ENCODE measurements around the gene GRIK4.

Gene GRIK4

DNA sequence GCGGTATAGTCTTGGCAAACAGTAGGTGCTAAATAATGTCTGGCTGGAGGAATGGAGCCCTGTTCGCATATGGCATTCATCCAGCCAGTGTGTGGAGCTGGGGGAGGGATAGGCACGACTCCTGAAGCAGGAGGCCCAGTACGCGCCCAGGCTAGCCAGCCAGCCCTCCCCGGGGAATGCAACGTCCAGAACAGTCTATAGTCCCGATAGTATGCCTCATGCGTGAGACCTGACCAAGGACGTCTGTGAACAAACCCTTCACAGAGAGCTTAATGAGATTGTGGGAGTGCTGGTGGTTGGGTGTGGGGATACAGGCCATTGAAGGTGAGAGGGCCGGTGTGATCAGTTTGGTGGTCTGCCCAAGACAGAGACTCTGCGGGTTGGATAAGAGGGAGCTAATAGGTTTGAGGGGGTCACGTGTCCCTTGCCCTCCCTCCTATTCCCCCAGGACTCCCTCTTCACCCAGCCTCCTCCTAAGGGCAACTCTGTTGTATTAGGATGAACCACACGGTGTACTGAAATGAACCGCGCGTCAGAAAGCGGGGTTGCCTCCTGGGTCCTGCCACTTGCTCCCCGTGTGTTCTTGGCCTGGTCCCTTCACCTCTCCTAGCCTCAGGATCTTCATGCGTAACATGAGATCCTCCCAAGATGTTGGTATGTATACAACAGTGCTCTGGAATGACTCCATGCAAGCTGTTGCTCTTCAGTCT is 987 bp upstream of the GRIK4 start:
- DNase-seq (ENCODE audit: low read depth) = no peak

DNA sequence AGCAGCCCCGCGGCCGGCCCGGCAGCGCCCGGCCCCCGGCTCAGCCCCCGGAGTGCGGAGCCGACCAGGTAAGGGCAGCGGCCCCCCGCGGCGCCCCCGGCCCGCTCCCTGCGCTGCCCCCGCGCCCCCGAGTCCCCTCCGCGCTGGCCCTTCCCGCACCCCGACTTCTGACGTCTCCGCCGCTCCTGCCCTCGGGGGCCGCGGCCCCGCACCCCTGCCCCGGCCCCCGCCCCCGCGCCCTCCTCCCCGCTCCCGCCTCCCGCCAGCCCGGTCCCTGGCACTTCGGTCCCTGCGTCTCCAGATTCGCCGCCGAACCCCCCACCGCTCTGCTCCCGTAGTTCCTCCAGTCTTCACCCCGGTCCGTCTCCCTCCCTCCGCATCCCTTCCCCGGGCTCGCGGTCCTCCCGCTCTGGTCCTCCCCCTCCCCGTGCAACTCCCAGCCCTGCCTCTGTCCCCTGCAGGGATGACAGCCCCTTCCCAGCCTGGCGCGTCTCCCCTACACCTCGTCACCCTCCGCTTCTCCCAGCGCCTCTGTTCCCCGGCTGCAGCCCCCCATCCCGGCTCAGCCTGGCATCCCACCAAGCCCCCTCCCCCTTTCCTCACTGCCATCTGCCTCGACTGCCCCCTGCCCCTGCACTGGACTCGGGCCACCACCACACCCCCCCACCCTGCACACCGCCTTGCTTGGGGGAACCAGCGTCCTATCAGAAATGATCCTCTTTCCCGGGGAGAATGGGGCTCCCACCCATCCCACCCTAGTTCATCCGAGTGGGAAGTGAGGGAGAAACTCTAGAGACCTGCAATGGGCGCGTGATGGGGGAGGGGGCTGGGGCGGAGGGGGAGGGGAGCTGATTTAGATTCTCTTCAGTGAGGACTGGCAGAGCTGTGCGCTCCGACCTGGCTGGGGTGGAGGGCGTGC is 531 bp downstream of the GRIK4 start:
- DNase-seq (ENCODE audit: low read depth) = no peak

DNA sequence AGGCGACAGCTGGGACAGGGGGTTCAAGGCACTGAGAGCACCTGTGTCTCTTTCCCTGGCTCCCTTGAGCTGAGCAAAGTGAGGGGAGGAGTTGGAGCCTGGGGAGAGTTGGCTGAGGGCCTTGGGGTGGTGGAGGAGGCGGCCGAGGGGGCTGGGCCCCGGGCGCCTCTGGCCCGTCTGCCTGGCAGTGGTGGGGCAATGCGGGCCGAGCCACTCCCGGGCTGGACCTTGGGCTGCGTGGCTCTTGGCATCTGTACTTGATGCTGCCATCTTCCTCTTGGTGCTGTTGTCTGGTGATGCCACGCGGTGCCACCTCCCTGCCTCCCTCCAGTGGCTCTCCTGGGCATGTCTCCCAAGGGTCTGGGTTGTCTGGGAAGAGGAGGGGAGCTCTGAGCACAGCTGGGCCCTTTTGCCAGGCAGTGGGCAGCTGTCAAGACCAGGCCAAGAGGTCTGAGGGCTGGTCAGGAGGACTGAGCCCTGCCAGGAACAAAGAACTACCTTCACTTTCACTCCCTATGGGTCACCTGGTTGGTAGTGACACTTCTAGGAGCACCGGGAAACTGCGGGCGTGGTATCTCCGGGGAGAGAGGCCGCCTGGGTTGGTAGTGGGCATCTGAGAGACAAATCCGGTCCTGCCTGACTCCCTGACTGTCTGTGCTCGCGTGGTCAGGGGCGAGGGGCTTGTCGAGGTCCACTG is 1.3 kb downstream of the GRIK4 start:
- DNase-seq (ENCODE audit: low read depth) = no peak

DNA sequence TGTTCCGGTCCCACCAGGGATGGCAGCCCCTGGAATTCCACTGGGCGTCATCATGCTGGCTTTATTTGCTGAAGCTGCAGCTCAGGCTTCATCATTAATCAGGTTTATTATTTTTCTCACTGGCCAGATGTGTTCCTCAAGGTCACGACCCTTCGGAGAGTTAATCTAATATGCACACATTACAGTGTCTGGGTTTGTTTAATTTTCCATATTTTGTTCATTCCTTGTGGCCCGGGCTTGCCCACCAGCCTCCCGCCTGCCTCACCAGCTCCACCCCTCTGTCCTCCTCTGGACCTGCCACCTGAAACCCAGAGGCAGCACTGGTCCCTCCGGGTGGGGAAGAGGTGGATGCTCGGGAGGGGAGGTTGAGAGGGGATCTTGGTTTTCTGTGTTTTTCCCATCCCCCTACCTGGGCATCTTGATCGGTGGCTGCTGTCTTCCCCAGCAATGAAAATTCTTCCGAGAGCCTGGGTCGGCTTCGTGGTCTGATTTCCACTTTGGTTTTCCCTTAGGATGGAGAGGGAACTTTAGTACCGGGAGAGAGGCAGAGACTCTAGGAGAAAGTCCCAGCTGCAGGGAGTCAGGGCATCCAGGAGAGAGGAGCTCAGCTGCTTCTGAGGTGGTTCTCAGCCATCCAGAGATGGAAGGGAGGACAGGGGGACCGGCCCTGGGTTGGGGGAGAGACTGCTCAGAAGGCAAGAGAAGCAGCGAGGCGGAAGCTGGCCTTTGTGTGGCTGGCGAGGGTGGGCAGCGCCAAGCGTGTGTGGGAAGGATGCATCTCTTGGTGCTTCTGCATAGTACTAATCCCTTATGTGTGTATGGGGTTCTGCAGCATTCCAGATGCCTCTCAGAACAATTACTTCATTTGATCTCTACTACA is 2.1 kb downstream of the GRIK4 start:
- DNase-seq (ENCODE audit: low read depth) = no peak

DNA sequence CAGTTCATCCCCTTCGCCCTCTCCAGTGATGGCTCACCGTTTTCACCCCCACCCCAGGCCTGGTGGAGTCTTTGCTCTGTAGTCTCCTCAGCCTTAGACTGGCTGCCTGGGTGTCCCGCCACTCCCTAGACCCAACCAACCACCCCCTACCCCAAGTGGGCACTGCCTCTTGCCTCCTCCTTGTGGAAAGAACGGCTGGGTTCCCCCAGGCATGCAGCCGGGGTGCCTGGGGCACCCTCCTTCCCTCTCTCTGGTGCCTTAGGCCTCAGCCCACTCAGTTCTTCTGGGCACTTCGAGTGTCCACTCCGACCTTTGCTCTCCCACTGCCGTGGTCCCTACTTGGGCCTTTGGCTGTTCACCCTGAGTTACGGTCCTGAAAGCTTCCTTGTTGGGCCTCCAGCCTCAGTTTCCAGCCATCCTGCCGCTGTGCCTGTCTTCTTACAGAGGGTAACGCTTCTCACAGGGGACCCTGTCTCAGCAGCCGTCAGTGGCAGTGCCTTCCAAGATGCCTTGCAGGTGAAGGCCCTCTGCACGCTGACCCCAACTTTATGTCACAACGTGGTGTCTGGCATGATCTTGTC is 3.1 kb downstream of the GRIK4 start:
- DNase-seq (ENCODE audit: low read depth) = no peak

DNA sequence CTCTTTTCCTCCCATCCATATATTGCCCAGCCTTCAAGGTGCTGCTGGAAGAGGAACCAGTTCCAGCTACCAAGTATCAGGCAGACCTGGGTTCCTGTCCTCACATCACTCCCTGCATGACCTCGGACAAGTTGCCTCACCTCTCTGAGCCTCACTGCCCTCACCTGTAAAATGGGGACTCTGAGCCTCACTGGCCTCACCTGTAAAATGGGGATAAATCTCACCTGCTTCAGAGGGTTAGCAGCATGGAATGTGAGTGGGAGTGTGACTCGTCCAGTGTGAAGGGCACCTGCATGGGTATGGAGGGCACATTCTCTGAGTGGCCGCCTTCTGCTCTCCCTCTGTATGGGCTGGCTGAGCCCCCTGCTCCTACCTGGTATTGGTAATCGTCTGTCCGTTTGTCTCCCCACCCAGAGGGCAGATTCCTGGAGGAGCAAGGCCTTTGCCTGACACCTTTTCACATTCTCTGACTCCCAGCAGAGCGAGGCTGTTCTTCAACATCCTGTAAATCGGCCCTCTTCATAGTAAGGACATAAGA is 3.7 kb downstream of the GRIK4 start:
- no peak for DNase-seq (ENCODE audit: low read depth)

DNA sequence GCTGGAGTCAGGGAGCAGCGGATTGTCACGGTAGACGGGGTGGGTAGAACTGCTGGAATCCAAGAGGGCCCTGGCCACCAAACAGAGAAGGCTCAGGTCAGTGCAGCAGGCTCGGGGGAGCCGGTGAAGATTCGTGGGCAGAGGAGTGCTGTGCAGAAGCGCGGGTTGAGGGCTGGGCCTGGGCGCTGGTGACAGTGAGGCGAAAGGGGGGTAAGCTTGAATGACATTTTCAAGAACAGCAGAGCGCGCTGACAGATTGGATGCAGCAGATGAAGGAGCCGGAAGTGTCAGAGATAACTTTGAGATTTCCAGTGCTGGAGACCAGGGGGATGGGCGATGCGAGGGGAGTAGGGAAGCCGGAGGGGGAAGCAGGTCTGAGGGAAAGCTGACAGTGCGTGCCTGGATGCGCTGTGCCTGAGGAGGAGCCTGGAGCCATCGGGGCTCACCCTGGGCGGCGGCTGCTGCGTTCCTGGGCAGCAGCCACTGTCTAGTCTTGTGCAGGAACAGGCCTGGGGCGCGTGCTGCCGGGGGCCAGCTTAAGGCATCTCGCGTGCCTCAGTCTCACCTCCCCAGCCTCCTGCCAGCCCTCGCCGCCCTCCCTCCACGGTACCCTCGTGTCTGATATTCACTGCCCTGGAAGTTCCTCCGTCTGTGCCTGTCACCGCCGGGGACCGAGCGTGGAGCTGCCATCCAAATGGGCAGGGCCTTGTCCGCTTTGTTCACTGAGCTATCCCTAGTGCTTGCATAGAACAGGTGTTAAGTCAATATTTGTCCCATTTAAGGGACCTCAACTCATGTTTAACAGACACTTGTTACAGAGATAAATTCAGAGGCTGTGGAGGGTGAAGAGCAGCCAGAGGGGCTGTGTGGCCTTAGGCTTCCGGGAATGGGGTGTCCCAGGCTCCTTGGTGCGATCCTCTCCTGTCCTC is 5.2 kb downstream of the GRIK4 start:
- DNase-seq (ENCODE audit: low read depth) = no peak

DNA sequence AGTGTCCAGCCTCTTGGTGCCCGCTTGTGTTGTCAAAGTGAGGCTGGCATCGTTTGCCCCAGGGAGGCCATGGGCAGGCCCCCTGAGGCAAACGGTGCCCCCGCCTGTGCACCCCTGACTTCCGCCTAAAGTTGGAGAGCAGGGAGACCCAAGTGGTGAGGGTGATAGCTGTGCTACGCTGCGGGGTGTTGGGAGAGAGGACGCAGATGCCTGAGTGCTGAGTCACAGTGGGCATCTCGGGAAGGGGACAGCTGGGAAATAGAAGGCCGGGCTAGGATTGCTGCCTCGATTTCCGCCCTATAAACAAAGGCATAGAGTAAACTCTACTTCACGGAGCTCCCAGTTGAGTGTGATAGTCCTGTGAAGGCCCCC is 5.8 kb downstream of the GRIK4 start:
- DNase-seq (ENCODE audit: low read depth) = no peak

DNA sequence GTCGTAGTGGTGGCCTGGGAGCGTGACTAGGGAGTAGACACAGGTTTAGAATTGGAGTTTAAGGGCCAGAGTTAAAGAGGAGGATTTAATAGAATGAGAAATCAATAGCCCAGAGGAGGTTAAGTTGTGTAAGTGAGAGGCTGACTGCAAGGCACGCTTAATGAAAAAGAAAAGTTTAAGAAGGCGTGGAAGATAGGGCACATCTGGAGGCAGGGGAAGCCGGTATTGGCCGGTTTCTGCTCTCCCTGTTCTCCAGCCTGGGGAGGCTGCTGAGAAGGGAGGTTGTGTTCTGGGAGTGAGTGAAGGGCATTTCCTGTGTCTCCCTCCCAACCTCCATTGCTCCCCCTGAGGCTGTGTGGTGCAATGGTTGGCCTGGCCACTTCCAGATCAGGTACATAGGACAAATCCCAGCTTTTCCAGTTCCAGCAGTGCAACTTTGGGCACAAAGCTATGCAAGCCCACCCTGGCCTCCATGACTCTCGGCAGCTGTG is 6.3 kb downstream of the GRIK4 start:
- no peak for DNase-seq (ENCODE audit: low read depth)

DNA sequence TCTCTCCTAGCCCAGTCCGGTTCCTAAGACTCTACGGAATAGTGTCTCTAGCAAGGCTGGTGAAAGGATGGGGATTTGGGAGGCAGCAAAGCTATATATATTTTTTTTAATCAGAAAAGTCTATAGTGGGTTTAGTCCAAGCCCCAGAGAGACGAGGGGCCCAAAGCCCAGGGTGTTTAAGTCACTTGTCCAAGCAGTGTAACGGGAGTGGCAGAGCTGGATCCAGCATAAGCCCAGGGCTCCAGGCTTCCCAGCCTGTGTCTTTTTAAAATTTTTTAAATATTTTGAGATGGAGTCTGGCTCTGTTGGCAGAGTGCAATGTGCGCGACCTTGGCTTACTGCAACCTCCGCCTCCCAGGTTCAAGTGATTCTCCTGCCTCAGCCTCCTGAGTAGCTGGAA is 6.8 kb downstream of the GRIK4 start:
- DNase-seq (ENCODE audit: low read depth) = no peak

DNA sequence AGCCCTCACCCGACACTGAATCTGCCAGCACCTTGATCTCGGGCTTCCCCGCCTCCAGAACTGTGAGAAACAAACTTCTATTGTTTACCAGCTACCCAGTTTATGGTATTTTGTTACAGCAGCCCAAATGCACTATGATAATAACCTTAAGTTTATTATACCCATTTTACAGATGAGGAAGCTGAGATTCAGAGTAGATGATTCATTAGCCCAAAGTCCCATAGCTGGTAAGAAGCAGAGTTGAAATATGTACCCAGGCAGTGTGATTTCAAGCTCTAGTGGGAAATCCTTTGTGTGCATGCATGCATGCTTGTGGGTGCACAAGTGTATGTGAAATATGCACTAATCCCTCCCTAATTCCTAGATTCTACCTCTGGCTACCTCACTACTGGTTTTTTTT is 7.9 kb downstream of the GRIK4 start:
- DNase-seq (ENCODE audit: low read depth) = no peak

DNA sequence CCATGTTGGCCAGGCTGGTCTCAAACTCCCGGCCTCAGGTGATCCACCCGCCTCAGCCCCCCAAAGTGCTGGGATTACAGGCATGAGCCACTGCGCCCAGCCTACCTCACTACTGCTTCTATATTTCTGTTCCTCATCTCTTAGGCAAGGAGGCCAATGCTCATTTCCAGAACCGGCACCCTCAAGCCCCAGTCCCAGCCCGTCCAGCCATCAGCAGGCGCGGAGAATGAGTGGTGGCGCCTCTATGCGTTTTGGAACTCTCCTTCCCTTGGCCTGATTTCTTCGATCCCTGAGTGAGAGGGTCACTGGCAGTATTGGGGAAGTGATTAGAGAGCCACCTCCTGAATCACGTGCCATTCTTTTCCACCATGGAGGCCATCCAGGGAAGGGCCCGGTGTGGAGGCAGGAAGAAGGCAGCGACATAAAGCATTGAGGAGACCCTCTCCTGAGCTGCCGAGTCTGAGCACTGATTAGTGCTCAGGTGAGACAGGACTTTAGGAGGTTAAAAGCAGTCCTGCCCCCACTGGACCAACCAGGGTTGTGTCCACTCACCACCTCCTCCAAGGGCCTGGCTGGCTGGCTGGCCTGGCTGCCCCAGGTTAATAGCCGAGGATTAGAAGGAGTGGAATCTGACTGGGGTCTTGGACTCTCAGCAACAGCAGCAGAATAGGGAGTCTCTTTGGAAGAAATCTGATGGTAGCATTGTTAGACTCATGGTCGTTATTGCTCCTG is 8.7 kb downstream of the GRIK4 start:
- no peak for DNase-seq (ENCODE audit: low read depth)

DNA sequence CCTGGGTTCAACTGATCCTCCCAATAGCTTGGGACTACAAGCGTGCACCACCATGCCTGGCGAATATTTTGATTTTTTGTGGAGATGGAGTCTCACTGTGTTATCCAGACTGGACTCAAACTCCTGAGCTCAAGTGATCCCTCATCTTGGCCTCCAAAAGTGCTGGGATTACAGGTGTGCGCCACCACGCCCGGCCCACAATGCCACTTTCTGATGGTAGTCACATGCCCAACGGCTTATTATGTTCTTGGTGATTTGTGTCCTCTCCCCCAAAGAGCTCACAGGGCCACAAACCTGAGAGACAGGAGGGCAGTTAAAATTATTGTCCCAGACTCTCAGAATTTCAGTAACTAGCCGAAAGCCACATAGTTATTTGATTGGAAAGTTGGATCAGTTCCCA is 9.6 kb downstream of the GRIK4 start:
- no peak for DNase-seq (ENCODE audit: low read depth)

DNA sequence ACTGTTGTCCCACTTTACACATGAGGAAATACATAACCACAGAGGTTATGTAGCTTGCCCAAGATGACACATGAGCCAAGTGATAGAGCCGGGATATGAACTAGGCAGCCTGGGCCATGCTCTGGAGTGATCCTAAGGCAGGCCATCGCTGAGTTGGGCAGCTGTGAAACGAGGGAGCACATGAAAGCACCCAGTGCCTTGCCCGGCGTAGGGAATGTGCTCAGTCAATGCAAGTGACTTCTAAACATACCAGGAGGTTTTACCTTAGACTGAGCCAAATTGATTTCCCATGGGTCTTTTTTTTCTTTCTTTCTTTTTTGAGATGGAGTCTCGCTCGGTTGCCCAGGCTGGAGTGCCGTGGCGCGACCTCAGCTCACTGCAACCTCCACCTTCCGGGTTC is 10.5 kb downstream of the GRIK4 start:
- DNase-seq (ENCODE audit: low read depth) = no peak

DNA sequence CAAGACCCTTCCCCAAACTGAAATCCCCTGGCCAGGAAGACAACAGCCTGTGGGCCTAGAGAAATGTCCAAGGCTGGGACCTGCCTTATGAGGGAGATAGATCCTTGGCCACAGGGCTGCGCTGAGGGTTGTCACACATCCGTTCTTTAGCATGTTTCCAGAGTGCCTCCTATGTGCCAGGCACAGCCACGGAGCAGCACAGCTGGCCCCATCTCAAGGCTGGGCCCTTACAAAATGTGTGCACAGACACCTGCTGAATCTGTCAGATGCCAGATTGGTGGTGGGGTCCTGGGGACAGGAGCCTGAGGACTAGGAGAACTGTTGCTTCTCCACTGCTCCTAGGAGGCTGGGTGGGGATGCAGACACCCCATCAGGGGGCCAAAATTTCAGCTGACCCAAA is 11.2 kb downstream of the GRIK4 start:
- no peak for DNase-seq (ENCODE audit: low read depth)

DNA sequence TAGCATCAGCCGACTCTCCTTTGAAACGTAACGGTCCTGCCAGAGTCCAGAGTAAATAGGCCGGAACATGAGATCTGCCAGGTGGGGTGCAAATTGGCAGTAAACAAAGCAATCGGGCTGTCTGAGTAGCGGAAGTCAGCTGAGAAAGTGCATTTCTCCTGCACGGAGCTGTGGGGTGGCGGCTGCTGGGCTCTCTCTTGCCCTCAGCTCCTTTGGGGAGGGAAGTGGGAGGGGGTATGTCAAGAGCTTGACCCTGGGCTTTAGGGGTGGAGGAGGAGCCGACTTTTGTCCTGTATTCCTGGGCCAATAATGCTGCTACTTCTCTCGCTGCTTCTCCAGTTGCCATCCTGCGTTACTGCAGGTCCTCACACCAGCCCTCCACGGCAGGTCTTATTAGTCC is 11.6 kb downstream of the GRIK4 start:
- DNase-seq (ENCODE audit: low read depth) = no peak

DNA sequence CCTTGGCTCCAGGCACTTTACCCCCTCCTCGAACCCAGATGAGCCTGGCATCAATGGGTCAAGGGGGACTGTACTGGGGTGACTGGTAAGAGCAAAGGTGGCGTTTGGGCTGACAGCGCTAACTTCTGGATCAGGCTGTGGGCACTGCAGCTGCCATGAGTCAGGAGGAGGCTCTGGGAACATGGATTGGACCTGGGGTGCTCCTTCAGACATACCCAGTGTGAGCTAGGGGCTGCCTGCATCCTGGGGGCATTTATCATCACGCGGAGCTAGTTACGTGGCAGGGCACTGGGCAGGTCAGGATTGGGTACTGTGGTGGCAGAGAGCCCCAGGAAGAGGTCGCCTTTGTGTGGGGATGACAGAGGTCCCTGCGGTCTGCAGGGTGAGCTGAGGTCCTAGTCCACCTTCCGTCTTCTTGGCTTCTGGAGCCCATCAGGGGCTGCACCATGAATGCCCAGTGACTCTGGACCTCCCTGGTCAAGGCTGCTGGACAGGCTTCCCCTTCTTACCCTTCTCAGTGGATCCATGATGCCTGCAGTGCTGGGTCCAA is 13.1 kb downstream of the GRIK4 start:
- no peak for DNase-seq (ENCODE audit: low read depth)

DNA sequence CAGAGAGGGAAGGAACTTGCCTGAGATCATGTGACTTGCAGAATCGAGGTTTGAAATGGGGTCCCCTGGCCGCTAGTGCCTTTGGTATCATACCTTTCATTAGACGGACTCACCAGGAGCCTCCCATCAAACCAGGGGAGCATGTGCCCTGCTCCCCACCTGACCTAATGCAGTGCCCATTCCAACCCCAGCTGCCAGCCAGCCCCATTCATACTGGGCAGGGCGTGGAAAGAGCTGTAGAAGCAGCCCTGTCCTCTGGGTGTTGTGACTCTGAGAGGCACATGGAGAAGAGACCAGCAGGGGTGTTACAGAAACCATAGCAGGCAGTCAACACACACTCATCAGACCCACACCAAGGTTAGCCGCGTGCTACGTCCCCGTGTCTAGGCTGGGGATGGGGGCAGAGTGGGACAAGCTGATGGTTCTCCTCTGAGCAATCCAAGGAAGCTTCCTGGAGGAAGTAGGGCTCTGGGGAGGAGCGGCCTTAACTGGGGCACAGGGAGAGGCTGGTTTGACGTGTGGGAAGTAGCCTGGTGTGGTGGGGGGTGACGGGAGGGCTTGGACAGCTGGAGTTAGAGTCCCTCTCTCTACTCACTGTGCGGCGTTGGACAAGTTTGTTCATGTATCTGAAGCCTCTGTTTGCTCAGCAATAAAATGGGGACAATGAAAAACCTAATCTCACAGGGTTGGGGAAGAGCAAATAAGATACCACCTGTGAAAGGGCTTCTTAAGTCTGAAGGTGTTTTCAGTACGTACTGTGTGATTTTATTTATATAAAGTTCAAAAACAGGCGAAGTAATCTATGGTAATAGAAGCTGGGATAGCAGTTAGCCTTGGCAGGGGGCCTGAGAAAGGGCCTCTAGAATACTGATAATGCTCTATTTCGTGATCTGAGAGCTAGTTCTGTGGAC is 14.0 kb downstream of the GRIK4 start:
- no peak for DNase-seq (ENCODE audit: low read depth)
